Measurements from ENCODE around the gene COPS7B. TPM values are rescaled to one million over a fixed set of nuclear protein-coding genes. Genes with fewer than 3 reads are reported as not detected.

COPS7B gene
- total RNA-seq, 4 donors from 2014 or later: 28.8 to 45.1 (median 37.1) TPM

GRCh38 chr2:231807020-231807419 is 20.8 kb downstream of the COPS7B start:
- Histone ChIP-seq H3K27ac (no peak overlapping the region), H3K36me3 (peaks cover 24 to 48% of the 10 kb centered on the region in 2 donors), H3K27me3 (no peaks in the 10 kb centered on the region), H3K4me3 (replicated peaks in 1 of 3) (no peak overlapping the region), H3K4me1 (no peaks in the 10 kb centered on the region), H3K9me3 (no peaks in the 10 kb centered on the region)
- WGBS, 2 donors: 89 to 90% methylated on average over 2 of the region's 2 CpGs
- intact Hi-C loops (cut with DNase I): no loop called here
- no peak for DNase-seq
- TF ChIP-seq POLR2A (IDR thresholded peaks at IDR 0.05) (no peak), CTCF (IDR thresholded peaks at IDR 0.05) (no peak)

- intact Hi-C loops (cut with DNase I): no loop called here
- no peak overlapping the region for H3K4me3 ChIP-seq (replicated peaks in 1 of 3)
- DNase-seq: no peak
- no peaks in the 10 kb centered on the region for H3K27me3 ChIP-seq
- TF ChIP-seq POLR2A (IDR thresholded peaks at IDR 0.05) (no peak), CTCF (IDR thresholded peaks at IDR 0.05) (no peak)
- no peaks in the 10 kb centered on the region for H3K9me3 ChIP-seq
- peaks cover 24 to 31% of the 10 kb centered on the region in 2 donors for H3K36me3 ChIP-seq
- H3K27ac ChIP-seq: no peak overlapping the region
- no peaks in the 10 kb centered on the region for H3K4me1 ChIP-seq
Measured at GRCh38 chr2:231810905-231811304, 24.7 kb downstream of the COPS7B start.

- Histone ChIP-seq H3K9me3 (no peaks in the 10 kb centered on the region), H3K4me1 (no peaks in the 10 kb centered on the region), H3K27me3 (no peaks in the 10 kb centered on the region), H3K36me3 (no peaks in the 10 kb centered on the region), H3K4me3 (replicated peaks in 1 of 3) (no peak overlapping the region), H3K27ac (no peak overlapping the region)
- TF ChIP-seq POLR2A (IDR thresholded peaks at IDR 0.05) (no peak), CTCF (IDR thresholded peaks at IDR 0.05) (no peak)
- DNase-seq: no peak
- WGBS, 2 donors: 83 to 96% methylated on average over 8 of the region's 8 CpGs
- intact Hi-C loops (cut with DNase I): no loop called here
Measured at GRCh38 chr2:231816327-231817026, 30.2 kb downstream of the COPS7B start.

GRCh38 chr2:231819447-231820042 is 33.3 kb downstream of the COPS7B start:
- Histone ChIP-seq H3K36me3 (no peaks in the 10 kb centered on the region), H3K4me3 (replicated peaks in 1 of 3) (no peak overlapping the region), H3K27ac (no peak overlapping the region), H3K4me1 (no peaks in the 10 kb centered on the region), H3K9me3 (no peaks in the 10 kb centered on the region), H3K27me3 (no peaks in the 10 kb centered on the region)
- TF ChIP-seq POLR2A (IDR thresholded peaks at IDR 0.05): no peak
- no peak for TF ChIP-seq CTCF (IDR thresholded peaks at IDR 0.05)
- 62 to 81% methylated on average over 1 of the region's 2 CpGs for WGBS, 2 donors
- DNase-seq: no peak
- intact Hi-C loops (cut with DNase I): no loop called here

GRCh38 chr2:231820786-231821303 is 34.6 kb downstream of the COPS7B start:
- H3K27me3 ChIP-seq: no peaks in the 10 kb centered on the region
- no peak overlapping the region for H3K27ac ChIP-seq
- no peaks in the 10 kb centered on the region for H3K9me3 ChIP-seq
- no peaks in the 10 kb centered on the region for H3K4me1 ChIP-seq
- DNase-seq: no peak
- 73 to 76% methylated on average over 12 of the region's 12 CpGs for WGBS, 2 donors
- no peaks in the 10 kb centered on the region for H3K36me3 ChIP-seq
- no peak overlapping the region for H3K4me3 ChIP-seq (replicated peaks in 1 of 3)
- intact Hi-C loops (cut with DNase I): no loop called here
- TF ChIP-seq CTCF (IDR thresholded peaks at IDR 0.05) (no peak), POLR2A (IDR thresholded peaks at IDR 0.05) (no peak)
